BJ (cell line): ENCODE measurements around the gene ALG2. TPM values are rescaled to one million over a fixed set of nuclear protein-coding genes. Genes with fewer than 3 reads are reported as not detected.

Source experiments
- CTCF ChIA-PET: fragments of 350-600 bp; formaldehyde crosslinking; extraction: SDS; loops from one replicate; lab custom pipeline; 2021; ENCODE audit warnings: antibody characterized with exemption, inconsistent platforms; lab: Yijun Ruan, JAX
- POLR2A ChIA-PET: fragments of 300-600 bp; sonication (Branson Sonifier 250); formaldehyde crosslinking; extraction: SDS; loops from one replicate; lab custom pipeline; 2021; ENCODE audit warnings: antibody characterized with exemption; lab: Charles Lee
- DNase-seq: peaks from one replicate; pipeline ENCODE4 v3.0.0-alpha.2; 2011; ENCODE audit warnings: low read depth
- H3K27me3 ChIP-seq: 2 replicates; pipeline ENCODE4 v1.6.0; 2011; ENCODE audit warnings: low read length; ENCODE audit not compliant: control insufficient read depth, insufficient read depth
- H3K36me3 ChIP-seq: 2 replicates; pipeline ENCODE4 v1.5.1; 2011; ENCODE audit warnings: low read length; ENCODE audit not compliant: control insufficient read depth, insufficient read depth
- H3K4me3 ChIP-seq: 2 replicates; pipeline ENCODE4 v1.5.1; 2011; ENCODE audit warnings: low read depth, mild to moderate bottlenecking, control low read depth, low read length
- polyA plus RNA-seq: library from polyadenylated mRNA; depleted of rRNA; stranded (reverse); fragments of >200 nt; gene quantifications from 2 replicates; pipeline ENCODE4 v1.2.3, GENCODE V29; 2011
- TF ChIP-seq, protein P1 (sequence below): IDR thresholded peaks from 2 replicates; pipeline ENCODE4 v1.5.1; 2011; ENCODE audit warnings: low read depth, mild to moderate bottlenecking, control low read depth, inconsistent platforms, low read length, moderate library complexity; ENCODE audit not compliant: insufficient read depth

Gene ALG2
- polyA plus RNA-seq, 1 experiment: 47.6 TPM

DNA sequence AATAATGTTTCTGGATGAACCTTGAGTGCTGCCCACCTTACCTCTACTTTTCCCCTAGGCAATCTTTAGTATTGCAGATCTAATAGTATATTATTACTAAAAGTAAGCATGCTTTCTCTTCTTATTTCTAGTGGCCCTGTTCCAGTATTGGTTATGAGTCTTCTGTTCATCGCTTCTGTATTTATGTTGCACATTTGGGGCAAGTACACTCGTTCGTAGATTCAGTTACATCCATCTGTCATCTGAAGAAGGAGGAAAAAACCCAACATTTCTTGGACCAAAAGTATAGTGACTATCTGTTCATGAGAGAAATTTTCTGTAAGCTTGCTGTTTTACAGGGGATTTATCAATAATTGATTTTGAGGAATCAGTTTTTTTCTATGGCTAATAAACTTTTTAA lies 8.5 kb upstream of the ALG2 start:
- no peaks in the 10 kb centered on the region for H3K27me3 ChIP-seq
- ChIA-PET CTCF (interaction anchor here (0.7 to 1.8 kb wide), 3 partner anchors 9 to 33 kb away, joined by 3 to 4 read pairs (median 4); no protein-coding TSS in a partner anchor), POLR2A (no interaction called here)
- peaks cover 7% of the 10 kb centered on the region for H3K36me3 ChIP-seq
- DNase-seq: no peak
- TF ChIP-seq, protein P1, sequence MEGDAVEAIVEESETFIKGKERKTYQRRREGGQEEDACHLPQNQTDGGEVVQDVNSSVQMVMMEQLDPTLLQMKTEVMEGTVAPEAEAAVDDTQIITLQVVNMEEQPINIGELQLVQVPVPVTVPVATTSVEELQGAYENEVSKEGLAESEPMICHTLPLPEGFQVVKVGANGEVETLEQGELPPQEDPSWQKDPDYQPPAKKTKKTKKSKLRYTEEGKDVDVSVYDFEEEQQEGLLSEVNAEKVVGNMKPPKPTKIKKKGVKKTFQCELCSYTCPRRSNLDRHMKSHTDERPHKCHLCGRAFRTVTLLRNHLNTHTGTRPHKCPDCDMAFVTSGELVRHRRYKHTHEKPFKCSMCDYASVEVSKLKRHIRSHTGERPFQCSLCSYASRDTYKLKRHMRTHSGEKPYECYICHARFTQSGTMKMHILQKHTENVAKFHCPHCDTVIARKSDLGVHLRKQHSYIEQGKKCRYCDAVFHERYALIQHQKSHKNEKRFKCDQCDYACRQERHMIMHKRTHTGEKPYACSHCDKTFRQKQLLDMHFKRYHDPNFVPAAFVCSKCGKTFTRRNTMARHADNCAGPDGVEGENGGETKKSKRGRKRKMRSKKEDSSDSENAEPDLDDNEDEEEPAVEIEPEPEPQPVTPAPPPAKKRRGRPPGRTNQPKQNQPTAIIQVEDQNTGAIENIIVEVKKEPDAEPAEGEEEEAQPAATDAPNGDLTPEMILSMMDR: no peak
- no peak overlapping the region for H3K4me3 ChIP-seq

DNA sequence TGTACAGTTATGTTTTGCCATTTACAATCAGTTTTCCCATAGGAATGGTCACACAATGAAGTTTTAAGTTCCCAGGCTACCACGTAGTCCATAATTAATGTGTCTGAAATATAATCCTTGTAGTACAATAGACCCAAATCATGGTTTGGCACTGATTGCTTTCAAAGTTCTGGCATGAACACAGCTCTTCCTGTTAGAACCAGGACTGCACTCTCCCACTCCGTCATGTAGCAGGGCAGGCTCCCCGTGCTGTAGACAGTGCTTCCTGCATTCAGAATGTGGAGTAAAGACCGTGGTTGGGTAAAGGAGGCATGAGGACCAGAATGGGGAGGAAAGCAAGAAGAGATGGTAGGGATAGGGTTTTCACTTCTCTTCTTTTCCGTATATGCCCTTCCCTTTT lies 4.3 kb upstream of the ALG2 start:
- Histone ChIP-seq H3K4me3 (no peak overlapping the region), H3K36me3 (peaks cover 5% of the 10 kb centered on the region), H3K27me3 (no peaks in the 10 kb centered on the region)
- ChIA-PET POLR2A (no interaction called here), CTCF (no interaction called here)
- TF ChIP-seq, protein P1: no peak
- no peak for DNase-seq

- TF ChIP-seq, protein P1: no peak
- DNase-seq: no peak
- CTCF ChIA-PET: no interaction called here
- Histone ChIP-seq H3K4me3 (no peak overlapping the region), H3K27me3 (no peaks in the 10 kb centered on the region), H3K36me3 (peaks cover 5% of the 10 kb centered on the region)
- POLR2A ChIA-PET: no interaction called here
Measured at GRCh38 chr9:99224445-99224844, 2.7 kb upstream of the ALG2 start.

DNA sequence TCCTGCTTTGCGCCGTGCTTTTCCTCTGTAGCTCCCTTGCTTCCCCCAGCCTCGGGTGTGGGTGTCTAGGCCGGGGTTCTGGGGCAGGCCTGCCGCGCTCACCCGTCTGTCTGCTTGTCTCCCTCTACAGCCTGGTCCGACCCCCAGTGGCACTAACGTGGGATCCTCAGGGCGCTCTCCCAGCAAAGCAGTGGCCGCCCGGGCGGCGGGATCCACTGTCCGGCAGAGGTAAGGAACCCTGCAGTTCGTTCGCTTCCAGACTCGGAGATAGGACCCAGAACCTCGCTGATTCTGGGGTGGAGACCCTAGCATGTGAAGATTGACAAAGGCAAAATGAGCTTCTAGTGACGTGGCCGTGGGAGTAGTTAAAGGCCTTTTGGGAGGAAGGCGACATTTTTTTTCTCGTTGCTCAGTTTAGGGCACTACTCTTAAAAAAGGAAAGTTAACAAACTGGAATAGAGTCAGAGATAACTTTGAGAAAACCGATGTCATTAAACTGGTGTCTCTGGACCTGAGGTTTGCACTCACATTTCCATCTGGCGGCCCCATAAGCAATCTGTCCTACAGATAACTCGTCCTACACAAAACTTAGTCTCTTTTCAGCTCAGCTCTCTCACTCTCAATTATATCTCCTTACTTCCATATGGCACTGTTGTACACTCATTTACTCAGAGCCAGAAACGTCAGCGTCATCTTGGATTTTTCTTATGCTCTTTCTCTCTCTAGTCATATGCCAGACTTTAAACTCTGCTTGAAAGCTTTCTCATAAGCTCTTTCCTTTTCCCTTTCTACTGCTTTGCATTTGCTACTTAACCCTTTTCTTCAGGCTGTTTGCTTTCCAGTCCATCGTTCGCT lies 901 bp upstream of the ALG2 start:
- no peaks in the 10 kb centered on the region for H3K36me3 ChIP-seq
- peak overlapping the region; percentile 88 for H3K4me3 ChIP-seq
- ChIA-PET POLR2A (interaction anchor here (0.5 to 0.7 kb wide), 5 partner anchors 10 to 264 kb away, joined by 3 to 8 read pairs (median 3); no protein-coding TSS in a partner anchor), CTCF (interaction anchor here (0.5 to 2.1 kb wide), 5 partner anchors 9 to 995 kb away, joined by 3 to 7 read pairs (median 4); no protein-coding TSS in a partner anchor)
- TF ChIP-seq, protein P1: peak; percentile 25; the same call in 1 of the 2 replicates
- no peak for DNase-seq
- H3K27me3 ChIP-seq: no peaks in the 10 kb centered on the region

- Histone ChIP-seq H3K36me3 (no peaks in the 10 kb centered on the region), H3K27me3 (no peaks in the 10 kb centered on the region), H3K4me3 (peak overlapping the region; percentile 88)
- ChIA-PET POLR2A (no interaction called here), CTCF (interaction anchor here (1.0 to 1.8 kb wide), 3 partner anchors 9 to 373 kb away, joined by 3 to 5 read pairs (median 4); no protein-coding TSS in a partner anchor)
- no peak for DNase-seq
- TF ChIP-seq, protein P1: no peak
Measured at GRCh38 chr9:99221266-99221620, 499 bp downstream of the ALG2 start.
